Measurements from ENCODE around the gene SEC24A. TPM values are rescaled to one million over a fixed set of nuclear protein-coding genes. Genes with fewer than 3 reads are reported as not detected.
"Not testable (repeated sequence)": the region's sequence is repeated elsewhere in the genome, so short reads cannot be mapped to it uniquely, and the experiment has no call there.

The SEC24A gene
- total RNA-seq, 1 experiment from 2014 or later: 24.4 TPM

- no peak for DNase-seq (ENCODE audit: low read depth)
Observed at GRCh38 chr5:134741052-134741451, 92.5 kb downstream of the SEC24A start.

- no peak for DNase-seq (ENCODE audit: low read depth)
Observed at GRCh38 chr5:134742134-134742533, 93.5 kb downstream of the SEC24A start.

GRCh38 chr5:134749415-134749814 lies 100.8 kb downstream of the SEC24A start:
- DNase-seq (ENCODE audit: low read depth): no peak

GRCh38 chr5:134758176-134758503 lies 109.6 kb downstream of the SEC24A start:
- no peak for DNase-seq (ENCODE audit: low read depth)

GRCh38 chr5:134758504-134759341 lies 110.1 kb downstream of the SEC24A start, which contains the start of gene DDX46:
TSS of gene DDX46 (plus strand) at chr5:134758779. CDS start at chr5:134758939, 160 bp downstream.
- peak; percentile 90 for DNase-seq (ENCODE audit: low read depth)

- not testable (repeated sequence) for DNase-seq (ENCODE audit: low read depth)
Observed at GRCh38 chr5:134767528-134768291, 119.1 kb downstream of the SEC24A start.

GRCh38 chr5:134769206-134769605 lies 120.6 kb downstream of the SEC24A start:
- no peak for DNase-seq (ENCODE audit: low read depth)

GRCh38 chr5:134772461-134773125 lies 124.0 kb downstream of the SEC24A start:
- DNase-seq (ENCODE audit: low read depth): no peak

- DNase-seq (ENCODE audit: low read depth): no peak
Observed at GRCh38 chr5:134777366-134777765, 128.8 kb downstream of the SEC24A start.

Other genes with a start within 250 kb of the SEC24A start
- gene CDKN2AIPNL, start 236.9 kb upstream of the SEC24A start, total RNA-seq (2014; rRNA removed; shearing (Covaris generic)): 48.3 and 60.4 TPM in 2 replicates
- gene JADE2, start 123.1 kb upstream of the SEC24A start, total RNA-seq (2014; rRNA removed; shearing (Covaris generic)): 8.3 and 10.7 TPM in 2 replicates
- gene SAR1B, start 16.0 kb upstream of the SEC24A start, total RNA-seq (2014; rRNA removed; shearing (Covaris generic)): 42.4 and 69.1 TPM in 2 replicates
- gene CAMLG, start 89.8 kb downstream of the SEC24A start, total RNA-seq (2014; rRNA removed; shearing (Covaris generic)): 21.5 and 21.7 TPM in 2 replicates
- 17.8 and 28.0 TPM in 2 replicates for gene DDX46, start 110.0 kb downstream of the SEC24A start, total RNA-seq (2014; rRNA removed; shearing (Covaris generic))
- 40.6 and 47.0 TPM in 2 replicates for gene C5orf24, start 197.2 kb downstream of the SEC24A start, total RNA-seq (2014; rRNA removed; shearing (Covaris generic))
- 83.4 and 104 TPM in 2 replicates for gene TXNDC15, start 225.6 kb downstream of the SEC24A start, total RNA-seq (2014; rRNA removed; shearing (Covaris generic))